ENCODE results near the gene PCDHGA12.
"Not testable (repeated sequence)": the region's sequence is repeated elsewhere in the genome, so short reads cannot be mapped to it uniquely, and the experiment has no call there.

The PCDHGA12 gene

GRCh38 chr5:141409598-141410306, 20.6 kb upstream of the PCDHGA12 start:
- Histone ChIP-seq H3K4me3 (ENCODE audit: low read depth in 1 of 2, low read length in 1 of 2) (no peak overlapping the region), H3K27ac (no peak overlapping the region), H3K4me1 (ENCODE audit: control insufficient read depth in 1 of 2, insufficient read depth in 1 of 2, low read depth in 1 of 2, low read length in 1 of 2) (peaks cover 0 to 7% of the 10 kb centered on the region in 2 experiments), H3K9me3 (peaks cover 20% of the 10 kb centered on the region), H3K36me3 (no peaks in the 10 kb centered on the region), H3K27me3 (peaks cover 100% of the 10 kb centered on the region)
- TF ChIP-seq CTCF (IDR thresholded peaks at IDR 0.05), result no peak

GRCh38 chr5:141411575-141411974, 18.7 kb upstream of the PCDHGA12 start:
- peaks cover 100% of the 10 kb centered on the region for H3K27me3 ChIP-seq
- H3K36me3 ChIP-seq, result no peaks in the 10 kb centered on the region
- no peak overlapping the region for H3K27ac ChIP-seq
- no peak for TF ChIP-seq CTCF (IDR thresholded peaks at IDR 0.05)
- no peak overlapping the region for H3K4me3 ChIP-seq (ENCODE audit: low read depth in 1 of 2, low read length in 1 of 2)
- peaks cover 20% of the 10 kb centered on the region for H3K9me3 ChIP-seq
- peaks cover 0 to 7% of the 10 kb centered on the region in 2 experiments for H3K4me1 ChIP-seq (ENCODE audit: control insufficient read depth in 1 of 2, insufficient read depth in 1 of 2, low read depth in 1 of 2, low read length in 1 of 2)

- H3K9me3 ChIP-seq, result peaks cover 19% of the 10 kb centered on the region
- peak within 1 kb of the TSS; percentile 19 to 30 for H3K4me3 ChIP-seq (ENCODE audit: low read depth in 1 of 2, low read length in 1 of 2)
- H3K36me3 ChIP-seq, result no peaks in the 10 kb centered on the region
- no peak within 1 kb of the TSS for H3K27ac ChIP-seq
- peaks cover 7 to 14% of the 10 kb centered on the region in 2 experiments for H3K4me1 ChIP-seq (ENCODE audit: control insufficient read depth in 1 of 2, insufficient read depth in 1 of 2, low read depth in 1 of 2, low read length in 1 of 2)
- no peak for TF ChIP-seq CTCF (IDR thresholded peaks at IDR 0.05)
- peaks cover 100% of the 10 kb centered on the region for H3K27me3 ChIP-seq
Measured at GRCh38 chr5:141412854-141413539, 17.3 kb upstream of the PCDHGA12 start, which contains the start of gene PCDHGA10. TSS of gene PCDHGA10 (plus strand) at chr5:141412987. CDS start at chr5:141413176, 189 bp downstream.

GRCh38 chr5:141413540-141414069, 16.7 kb upstream of the PCDHGA12 start:
- peaks cover 8 to 14% of the 10 kb centered on the region in 2 experiments for H3K4me1 ChIP-seq (ENCODE audit: control insufficient read depth in 1 of 2, insufficient read depth in 1 of 2, low read depth in 1 of 2, low read length in 1 of 2)
- peaks cover 14% of the 10 kb centered on the region for H3K9me3 ChIP-seq
- H3K4me3 ChIP-seq (ENCODE audit: low read depth in 1 of 2, low read length in 1 of 2), result no peak overlapping the region
- peaks cover 100% of the 10 kb centered on the region for H3K27me3 ChIP-seq
- no peak for TF ChIP-seq CTCF (IDR thresholded peaks at IDR 0.05)
- no peaks in the 10 kb centered on the region for H3K36me3 ChIP-seq
- no peak overlapping the region for H3K27ac ChIP-seq

- Histone ChIP-seq H3K9me3 (peaks cover 11% of the 10 kb centered on the region), H3K27me3 (peaks cover 100% of the 10 kb centered on the region), H3K4me1 (ENCODE audit: control insufficient read depth in 1 of 2, insufficient read depth in 1 of 2, low read depth in 1 of 2, low read length in 1 of 2) (peaks cover 8 to 14% of the 10 kb centered on the region in 2 experiments)
- not testable (repeated sequence) for H3K4me3 ChIP-seq (ENCODE audit: low read depth in 1 of 2, low read length in 1 of 2); H3K36me3 ChIP-seq; H3K27ac ChIP-seq
Measured at GRCh38 chr5:141414548-141415274, 15.6 kb upstream of the PCDHGA12 start.

- Histone ChIP-seq H3K27me3 (peaks cover 100% of the 10 kb centered on the region), H3K4me1 (ENCODE audit: control insufficient read depth in 1 of 2, insufficient read depth in 1 of 2, low read depth in 1 of 2, low read length in 1 of 2) (peaks cover 8 to 14% of the 10 kb centered on the region in 2 experiments)
- H3K27ac ChIP-seq; H3K9me3 ChIP-seq; H3K4me3 ChIP-seq (ENCODE audit: low read depth in 1 of 2, low read length in 1 of 2); H3K36me3 ChIP-seq: not testable (repeated sequence)
Measured at GRCh38 chr5:141415275-141415618, 15.1 kb upstream of the PCDHGA12 start.

- not testable (repeated sequence) for H3K9me3 ChIP-seq, H3K27ac ChIP-seq, H3K36me3 ChIP-seq
- Histone ChIP-seq H3K4me1 (ENCODE audit: control insufficient read depth in 1 of 2, insufficient read depth in 1 of 2, low read depth in 1 of 2, low read length in 1 of 2) (peaks cover 17 to 24% of the 10 kb centered on the region in 2 experiments), H3K4me3 (ENCODE audit: low read depth in 1 of 2, low read length in 1 of 2) (peak within 1 kb of the TSS; percentile 18 to 34), H3K27me3 (peaks cover 100% of the 10 kb centered on the region)
Measured at GRCh38 chr5:141417494-141418172, 12.7 kb upstream of the PCDHGA12 start, which contains the start of gene PCDHGB7. TSS of gene PCDHGB7 (plus strand) at chr5:141417677. CDS start at chr5:141417860, 183 bp downstream.
